CD4-positive, alpha-beta T cell treated with Interleukin-17A for 4 hours (primary cell): Measurements from ENCODE around the gene EPHA10.

Experiments
- DNase-seq: peaks from one replicate; pipeline ENCODE4 v3.0.0-alpha.2; 2020; ENCODE audit warnings: mixed read lengths

The EPHA10 gene

DNA sequence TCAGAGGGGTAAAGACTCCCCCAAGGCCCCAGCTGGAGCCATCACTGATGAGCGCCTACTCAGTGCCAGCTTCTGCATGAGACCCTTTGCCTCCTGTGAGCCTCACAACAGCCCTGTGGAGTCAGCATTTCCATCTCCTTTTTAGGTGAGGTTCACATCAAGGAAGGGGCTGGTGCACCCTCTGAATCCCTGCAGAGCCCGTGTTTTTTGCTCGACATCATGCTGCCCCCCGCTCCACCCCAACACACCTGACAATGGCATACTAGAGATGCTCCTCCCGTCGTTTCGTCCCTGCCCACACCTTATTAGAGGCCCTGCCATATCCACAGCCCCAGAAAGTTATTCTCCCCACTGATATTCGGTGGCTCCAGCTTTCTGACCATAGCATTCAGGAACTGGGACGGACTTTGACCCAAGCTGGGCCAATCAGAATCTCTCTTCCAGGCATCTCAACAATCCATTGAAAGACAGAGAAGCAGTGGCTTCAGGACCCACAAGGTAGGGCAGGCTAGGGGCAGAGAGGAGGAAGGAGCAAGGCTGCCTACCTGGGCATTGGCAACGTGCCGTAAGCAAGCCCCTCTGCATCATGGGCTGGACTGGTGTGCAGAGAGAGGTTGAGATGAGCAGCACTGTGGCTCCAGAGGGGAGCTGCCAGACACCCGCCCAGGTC is 32.7 kb downstream of the EPHA10 start:
- no peak for DNase-seq

DNA sequence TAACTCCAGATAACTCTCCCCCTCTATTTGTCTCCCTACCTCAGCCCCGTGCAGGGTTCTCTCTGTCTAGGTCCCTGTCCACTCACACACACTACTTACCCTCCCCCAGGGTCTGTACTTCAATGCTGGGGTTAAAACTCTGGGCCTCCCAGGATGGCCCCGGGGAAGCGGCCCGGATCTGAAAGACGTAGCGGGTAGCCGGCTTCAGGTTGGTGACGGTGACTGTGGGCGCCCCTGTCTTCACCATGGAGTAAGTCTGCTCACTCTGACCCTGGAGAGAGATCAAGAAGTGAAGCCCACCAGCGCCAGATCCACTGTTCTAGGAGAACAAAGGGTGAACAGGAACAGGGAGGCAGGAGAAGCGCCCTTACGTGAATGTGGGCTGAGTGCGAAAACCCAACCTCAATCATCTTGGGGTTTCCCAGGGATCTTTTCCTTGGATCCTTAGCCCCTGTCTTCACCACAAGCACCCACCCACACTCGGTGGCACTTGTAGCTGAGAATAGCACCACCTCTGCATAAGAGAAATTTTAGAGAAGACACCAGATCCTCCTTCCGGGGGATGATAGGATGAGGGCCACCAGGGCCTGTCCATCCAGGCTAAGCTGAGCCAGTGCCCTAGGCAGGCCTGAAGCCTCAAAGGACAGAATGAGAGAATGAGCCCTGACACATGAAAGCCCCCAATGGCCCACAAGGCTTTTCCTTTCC is 33.5 kb downstream of the EPHA10 start:
- DNase-seq = no peak

DNA sequence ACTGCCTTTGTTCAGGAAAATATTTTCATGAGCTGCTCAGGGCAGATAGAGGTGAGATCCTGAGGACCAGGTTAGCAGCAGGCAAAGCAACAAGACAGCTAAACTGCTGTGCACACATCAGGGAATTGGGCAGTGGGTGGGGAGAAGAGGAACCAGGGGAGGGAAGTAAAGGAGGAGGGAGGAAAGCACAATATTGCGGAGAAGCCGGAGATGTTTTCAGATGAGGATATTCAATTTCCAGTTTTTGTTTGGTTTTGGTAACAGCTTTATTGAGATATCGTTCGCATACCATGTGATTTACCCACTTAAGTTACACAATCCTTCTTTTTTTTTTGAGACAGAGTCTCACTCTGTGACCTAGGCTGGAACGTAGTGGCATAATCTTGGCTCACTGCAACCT is 34.5 kb downstream of the EPHA10 start:
- DNase-seq = no peak

GRCh38 chr1:37728416-37728815 is 36.5 kb downstream of the EPHA10 start:
- DNase-seq = no peak

GRCh38 chr1:37726751-37727585 is 38.0 kb downstream of the EPHA10 start:
- no peak for DNase-seq

- no peak for DNase-seq
These were observed 38.9 kb downstream of the EPHA10 start for GRCh38 chr1:37725851-37726613.

GRCh38 chr1:37724575-37724974 is 40.3 kb downstream of the EPHA10 start:
- no peak for DNase-seq

GRCh38 chr1:37723390-37724078 is 41.4 kb downstream of the EPHA10 start:
- DNase-seq = no peak

DNA sequence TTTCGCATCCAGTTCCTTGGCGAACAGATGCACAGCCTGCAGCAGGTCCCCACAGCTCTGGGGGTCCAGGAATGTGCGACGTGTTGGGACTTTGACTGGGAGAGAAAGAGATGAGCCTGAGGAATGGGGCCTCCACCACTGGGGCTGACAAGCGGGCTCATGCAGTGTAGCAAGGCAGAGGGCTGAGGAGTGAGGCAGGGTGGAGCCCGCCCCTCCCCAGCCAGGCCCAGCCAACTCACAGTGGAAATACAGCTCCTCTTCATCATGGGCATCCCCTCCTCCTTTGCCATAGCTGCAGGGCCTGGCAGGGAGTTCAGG is 41.9 kb downstream of the EPHA10 start:
- no peak for DNase-seq

GRCh38 chr1:37722181-37723071 is 42.5 kb downstream of the EPHA10 start:
- DNase-seq = no peak

DNA sequence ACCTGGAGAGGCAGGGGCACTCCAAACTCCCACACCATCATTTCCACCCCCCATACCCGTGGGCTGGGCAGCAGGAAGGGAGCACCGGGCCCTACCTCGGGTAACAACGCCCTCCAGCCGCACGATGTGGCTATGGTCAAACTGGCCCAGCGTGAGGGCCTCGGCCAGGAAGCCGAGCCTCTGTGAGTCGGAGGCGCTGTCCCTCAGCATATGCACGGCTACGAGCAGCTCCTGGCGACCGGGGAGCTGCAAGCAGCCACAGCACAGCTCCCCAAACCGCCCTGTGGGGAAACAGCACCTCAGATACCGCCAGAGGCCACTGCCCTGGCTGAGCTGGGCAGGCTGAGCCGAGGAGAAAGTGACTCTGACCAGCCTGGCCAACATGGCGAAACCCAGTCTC is 43.4 kb downstream of the EPHA10 start:
- DNase-seq = no peak

DNA sequence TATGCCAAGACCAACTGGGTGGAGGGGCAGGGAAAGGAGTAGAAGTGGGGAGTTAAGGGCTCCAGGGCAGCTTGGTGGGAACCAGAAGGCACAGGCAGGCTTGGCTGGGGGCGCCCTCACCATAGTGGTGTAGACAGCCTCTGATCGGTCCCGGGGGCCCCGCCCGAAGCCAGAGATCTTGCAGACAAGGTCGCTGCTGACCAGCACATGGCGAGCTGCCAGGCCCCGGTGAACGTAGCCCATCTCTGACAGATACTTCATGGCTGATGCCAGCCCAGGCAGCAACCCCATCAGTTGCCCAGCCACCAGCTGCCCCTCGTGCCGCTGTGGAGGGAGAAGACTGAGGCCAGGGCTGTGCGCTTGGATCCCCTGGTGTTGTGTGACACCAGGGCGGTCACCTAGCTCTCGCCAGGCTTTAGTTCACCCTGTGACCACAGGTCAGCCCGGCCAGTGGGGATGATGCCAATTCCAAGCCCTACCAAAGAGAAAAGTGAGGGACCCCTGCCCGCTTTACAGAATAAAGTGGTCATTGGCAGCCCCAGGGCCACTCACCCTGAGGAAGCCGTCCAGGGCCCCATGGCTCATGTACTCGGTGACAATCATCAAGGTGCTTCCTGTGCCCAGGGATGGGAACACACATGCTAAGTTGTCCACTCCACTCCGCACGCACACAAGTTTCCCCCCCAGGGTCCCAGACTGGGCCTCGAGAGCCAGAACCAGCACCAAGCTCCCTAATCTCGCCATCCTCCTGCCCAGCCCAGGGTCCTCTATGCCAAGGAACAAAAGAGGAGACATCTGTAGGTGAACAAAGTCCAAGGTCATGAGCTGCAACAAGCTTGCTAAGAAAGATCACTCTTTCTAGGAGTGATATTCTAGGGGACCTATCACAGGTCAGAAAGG is 44.4 kb downstream of the EPHA10 start:
- DNase-seq = no peak

GRCh38 chr1:37719572-37720195 is 45.2 kb downstream of the EPHA10 start:
- DNase-seq = no peak

GRCh38 chr1:37718901-37719571 is 45.9 kb downstream of the EPHA10 start:
- no peak for DNase-seq

GRCh38 chr1:37718181-37718900 is 46.6 kb downstream of the EPHA10 start:
- no peak for DNase-seq

- DNase-seq = no peak
These were observed 47.3 kb downstream of the EPHA10 start for GRCh38 chr1:37717631-37718030.

DNA sequence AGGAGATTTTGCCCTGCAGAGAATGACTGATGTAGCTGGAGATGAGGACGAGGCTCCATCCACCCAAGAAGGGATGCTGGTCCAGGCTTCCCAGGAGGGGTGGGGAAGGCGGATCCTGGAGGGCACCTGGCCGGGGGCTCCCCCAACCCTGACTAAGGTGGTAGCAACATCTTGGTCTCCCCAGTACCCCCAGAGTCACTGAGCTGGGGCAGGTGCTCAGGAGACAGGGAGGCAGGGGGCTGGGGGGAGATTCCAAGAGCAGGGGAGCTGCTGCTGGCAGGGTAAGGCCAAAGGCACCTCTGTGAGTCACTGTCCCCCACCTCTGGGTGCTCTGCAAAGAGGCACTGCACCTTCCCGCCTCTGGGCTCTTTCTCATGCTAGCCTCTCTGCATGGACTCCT is 48.6 kb downstream of the EPHA10 start:
- no peak for DNase-seq

DNA sequence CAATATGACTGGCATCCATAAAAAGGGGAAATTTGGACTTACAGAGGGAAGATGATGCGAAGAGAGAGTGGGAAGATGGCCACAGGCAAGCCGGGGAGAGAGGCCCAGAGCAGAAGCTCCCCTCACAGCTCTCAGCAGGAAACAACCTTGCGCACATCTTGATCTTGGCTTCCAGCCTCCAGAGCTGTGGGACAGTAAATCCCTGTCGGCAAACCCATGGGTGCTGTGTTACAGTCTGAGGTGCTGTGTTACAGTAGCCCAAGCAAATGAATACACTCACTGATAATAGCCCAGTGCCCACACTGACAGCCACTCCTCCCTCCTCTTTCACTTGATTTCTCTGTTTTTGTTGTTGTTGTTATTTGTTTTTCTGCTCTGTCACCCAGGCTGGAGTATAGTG is 50.2 kb downstream of the EPHA10 start:
- no peak for DNase-seq

- DNase-seq = no peak
These were observed 50.7 kb downstream of the EPHA10 start for GRCh38 chr1:37714226-37714625.
